GM12878 (cell line): ENCODE measurements around the gene MYO1E. TPM values are rescaled to one million over a fixed set of nuclear protein-coding genes. Genes with fewer than 3 reads are reported as not detected.

Experiments used
- ATAC-seq: fragments of 200-7000 bp; cut with Tn5 transposase; 3 replicates; pipeline ENCODE4 v1.9.1; 2020; ENCODE audit warnings: mild to moderate bottlenecking, moderate library complexity
- BruUV-seq: library from RNA; stranded (reverse); fragments of 400-500 nt; replicated peaks from 2 replicates; lab custom pipeline; 2021; lab: Mats Ljungman, UMichigan
- CTCF ChIA-PET: fragments of 300-600 bp; sonication (Branson Sonifier 250); formaldehyde crosslinking; extraction: SDS; loops from one replicate; lab custom pipeline; 2021; ENCODE audit warnings: inconsistent platforms; lab: Yijun Ruan, JAX
- POLR2A ChIA-PET: fragments of 350-600 bp; formaldehyde crosslinking; extraction: SDS; loops from one replicate; lab custom pipeline; 2021; ENCODE audit warnings: inconsistent platforms; lab: Charles Lee
- RAD21 ChIA-PET: fragments of 300-600 bp; sonication (Branson Sonifier 250); formaldehyde crosslinking; loops from one replicate; lab custom pipeline; 2023; ENCODE audit warnings: antibody characterized with exemption; ENCODE audit not compliant: unreplicated experiment; lab: Charles Lee
- SMC1A ChIA-PET: fragments of 300-600 bp; sonication (Branson Sonifier 250); formaldehyde crosslinking; loops from one replicate; lab custom pipeline; 2023; ENCODE audit not compliant: unreplicated experiment, uncharacterized antibody; lab: Charles Lee
- DNase-seq: peaks from one replicate; pipeline ENCODE4 v3.0.0-alpha.2; 2011; ENCODE audit warnings: low read depth, low spot score
- FAIRE-seq: peaks from 3 replicates; lab custom pipeline; 2011; peaks lifted over from hg19 to GRCh38; lab: Jason Lieb, UNC
- H2AFZ ChIP-seq: 2 replicates; pipeline ENCODE4 v1.6.0; 2011; ENCODE audit warnings: low read depth, low read length, control low read depth; ENCODE audit not compliant: control insufficient read depth
- H3K27ac ChIP-seq: 2 replicates; pipeline ENCODE4 v1.5.1; 2011; ENCODE audit warnings: control low read depth; ENCODE audit not compliant: control insufficient read depth, insufficient read depth
- H3K27me3 ChIP-seq, 2 experiments: replicated peaks in 1 of 2; 2 replicates each; pipeline versions ENCODE4 v1.6.0 to v1.6.1; 2011; ENCODE audit warnings: low read length in 1 of 2; ENCODE audit not compliant: control insufficient read depth in 2 of 2, insufficient read depth in 2 of 2
- H3K36me3 ChIP-seq, 2 experiments: 2 replicates each; pipeline ENCODE4 v1.5.1; 2011; ENCODE audit warnings: low read length in 1 of 2; ENCODE audit not compliant: control insufficient read depth in 2 of 2, insufficient read depth in 2 of 2
- H3K4me1 ChIP-seq: 2 replicates; pipeline ENCODE4 v1.6.1; 2011; ENCODE audit warnings: mild to moderate bottlenecking, low read length, moderate library complexity, mixed read lengths; ENCODE audit not compliant: control insufficient read depth, insufficient read depth
- H3K4me2 ChIP-seq: 2 replicates; pipeline ENCODE4 v1.6.0; 2011; ENCODE audit warnings: control low read depth; ENCODE audit not compliant: control insufficient read depth, insufficient read depth
- H3K4me3 ChIP-seq: fragments of 200-600 bp; sonication (generic); 2 replicates; pipeline ENCODE4 v1.5.1; 2016
- H3K79me2 ChIP-seq: 2 replicates; pipeline ENCODE4 v1.6.0; 2011; ENCODE audit warnings: low read length; ENCODE audit not compliant: control insufficient read depth, insufficient read depth
- H3K9ac ChIP-seq: 2 replicates; pipeline ENCODE4 v1.8.0; 2011; ENCODE audit warnings: low read length, control low read depth, mixed read lengths; ENCODE audit not compliant: control insufficient read depth, insufficient read depth
- H3K9me3 ChIP-seq: replicated peaks from 3 replicates; pipeline ENCODE4 v1.5.1; 2011; ENCODE audit warnings: mild to moderate bottlenecking, low read length; ENCODE audit not compliant: control insufficient read depth, insufficient read depth
- H4K20me1 ChIP-seq: 2 replicates; pipeline ENCODE4 v1.6.0; 2011; ENCODE audit not compliant: control insufficient read depth, insufficient read depth
- ATF7 ChIP-seq: fragments of 450-650 bp; IDR thresholded peaks from 2 replicates; pipeline ENCODE4 v1.6.1; 2016; ENCODE audit warnings: low read depth, mild to moderate bottlenecking
- CBFB ChIP-seq: IDR thresholded peaks from 2 replicates; pipeline ENCODE4 v1.6.1; 2016; ENCODE audit warnings: antibody characterized with exemption, low read depth
- ETV6 ChIP-seq, 2 experiments: fragments of 450-650 bp in 1 of 2; IDR thresholded peaks in 1 of 2; conservative IDR thresholded peaks in 1 of 2; 2 replicates each; pipeline ENCODE4 v1.6.1; 2014; ENCODE audit warnings: antibody characterized with exemption in 1 of 2, borderline replicate concordance in 1 of 2, low read depth in 1 of 2, mild to moderate bottlenecking in 1 of 2, moderate library complexity in 1 of 2
- GATAD2B ChIP-seq: fragments of 450-650 bp; conservative IDR thresholded peaks from 2 replicates; pipeline ENCODE4 v1.6.1; 2017; ENCODE audit warnings: low read depth, mild to moderate bottlenecking, moderate library complexity
- IRF4 ChIP-seq: IDR thresholded peaks from 2 replicates; pipeline ENCODE4 v1.6.1; 2011; ENCODE audit warnings: low read depth, low read length
- MYB ChIP-seq: fragments of 150-350 bp; IDR thresholded peaks from 2 replicates; pipeline ENCODE4 v1.6.1; 2014; ENCODE audit warnings: mild to moderate bottlenecking, low read depth, low read length, borderline replicate concordance
- MYC ChIP-seq: IDR thresholded peaks from 2 replicates; pipeline ENCODE4 v1.6.1; 2011; ENCODE audit warnings: mild to moderate bottlenecking, low read length, moderate library complexity, inconsistent platforms; ENCODE audit not compliant: insufficient read depth, insufficient replicate concordance, insufficient read length, severe bottlenecking
- NFYB ChIP-seq: IDR thresholded peaks from 2 replicates; pipeline ENCODE4 v1.6.1; 2011; ENCODE audit warnings: low read depth, mild to moderate bottlenecking, low read length, improper control_type of control experiment, moderate library complexity; ENCODE audit not compliant: insufficient read depth
- PAX8 ChIP-seq: fragments of 450-650 bp; IDR thresholded peaks from 2 replicates; pipeline ENCODE4 v1.6.1; 2017; ENCODE audit warnings: mild to moderate bottlenecking, moderate library complexity
- SIN3A ChIP-seq: IDR thresholded peaks from 2 replicates; pipeline ENCODE4 v1.6.1; 2012; ENCODE audit warnings: low read depth, low read length, improper control_type of control experiment
- ZNF217 ChIP-seq: fragments of 450-650 bp; IDR thresholded peaks from 2 replicates; pipeline ENCODE4 v1.6.1; 2017; ENCODE audit warnings: antibody characterized with exemption, mild to moderate bottlenecking
- whole genome bisulfite sequencing: methylation state at CpG from one replicate; pipeline ENCODE4 v1.1.6; 2016; ENCODE audit warnings: low lambda C conversion rate; ENCODE audit not compliant: insufficient replicate concordance, insufficient coverage; ENCODE audit errors: missing lambda C conversion rate; 5-methylcytosine and 5-hydroxymethylcytosine counted together
- in situ Hi-C: fragments of 300-500 bp; cut with MboI; formaldehyde crosslinking; loops from 9 replicates; pipeline ENCODE4 v1.14.3; 2018; ENCODE audit warnings: mixed read lengths
- intact Hi-C: fragments of 100-400 bp; cut with micrococcal nuclease; formaldehyde crosslinking; loops from one replicate; pipeline ENCODE4 v1.14.2; 2022; ENCODE audit not compliant: unreplicated experiment
- polyA plus RNA-seq, 11 experiments: library from polyadenylated mRNA; depleted of rRNA in 4 of 11; unstranded in 6 of 11; stranded (reverse) in 5 of 11; fragments of >200 nt; fragmentation: Nextera tagmentation in 4 of 11; fragmentation: Illumina TruSeq in 1 of 11; extraction: Ambion mirVana in 4 of 11; extraction: Trizol in 1 of 11; gene quantifications; 1 replicate in 1 of 11; 2 replicates in 10 of 11; pipeline versions ENCODE4 v1.2.1 to v1.2.3, GENCODE V29; 2011 to 2016; ENCODE audit warnings: inconsistent platforms in 2 of 11, missing spikeins in 2 of 11, low read depth in 1 of 11
- total RNA-seq, 4 experiments: library from RNA; depleted of rRNA in 3 of 4; stranded (reverse); fragments of >200 nt in 3 of 4; fragmentation: Illumina TruSeq in 1 of 4; extraction: Trizol in 1 of 4; gene quantifications; 2 replicates each; pipeline versions ENCODE4 v1.2.1 to v1.2.3, GENCODE V29; 2013 to 2021
- TF ChIP-seq, protein P1 (sequence below): fragments of 450-650 bp; IDR thresholded peaks from 2 replicates; pipeline ENCODE4 v1.6.1; 2016; ENCODE audit warnings: mild to moderate bottlenecking, moderate library complexity, borderline replicate concordance
- TF ChIP-seq, protein P2 (sequence below): fragments of 450-650 bp; IDR thresholded peaks from 2 replicates; pipeline ENCODE4 v1.6.1; 2018; ENCODE audit warnings: borderline replicate concordance, mild to moderate bottlenecking; ENCODE audit not compliant: partially characterized antibody

MYO1E gene
- total and polyA plus RNA-seq, 10 of the 15 experiments (the other 5 are each of a cell fraction or from before 2014, with no cell fraction given): 10.3 to 266 (median 64.9) TPM

DNA sequence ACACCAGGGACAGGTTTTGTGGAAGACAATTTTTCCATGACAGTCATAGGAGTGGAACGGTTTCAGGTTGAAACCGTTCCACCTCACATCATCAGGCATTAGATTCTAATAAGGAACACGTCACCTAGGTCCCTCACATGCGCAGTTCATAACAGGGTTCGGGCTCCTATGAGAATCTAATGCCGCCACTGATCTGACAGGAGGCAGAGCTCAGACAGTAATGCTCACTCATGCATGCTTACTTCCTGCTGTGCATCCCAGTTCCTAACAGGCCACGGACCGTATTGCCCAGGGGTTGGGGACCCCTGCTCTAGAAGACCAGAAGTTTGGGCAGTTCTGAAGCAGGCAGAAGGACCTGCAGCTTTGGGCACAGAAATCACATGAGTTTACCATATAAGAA lies 61.5 kb downstream of the MYO1E start:
- ChIA-PET RAD21 (interaction anchor here (6.2 kb wide), 1 partner anchor 12 kb away, joined by 44 read pairs; no protein-coding TSS in a partner anchor), SMC1A (interaction anchor here (2.3 kb wide), 1 partner anchor 8 kb away, joined by 13 read pairs; no protein-coding TSS in a partner anchor), POLR2A (no interaction called here), CTCF (interaction anchor here (0.6 to 1.1 kb wide), 2 partner anchors 24 to 303 kb away, joined by 3 to 5 read pairs; no protein-coding TSS in a partner anchor)
- intact Hi-C loops (no loop called here), in situ Hi-C loops (no loop called here)
- no peaks in the 10 kb centered on the region for H3K27me3 ChIP-seq
- no peaks in the 10 kb centered on the region for H3K9me3 ChIP-seq
- peaks cover 51% of the 10 kb centered on the region for H3K4me1 ChIP-seq
- H3K27ac ChIP-seq: no peak overlapping the region
- no peak overlapping the region for H2AFZ ChIP-seq
- DNase-seq (no peak), FAIRE-seq (no peak), ATAC-seq (no peak)
- H3K79me2 ChIP-seq: peaks cover 87% of the 10 kb centered on the region
- no peak for TF ChIP-seq IRF4
- TF ChIP-seq, protein P1, sequence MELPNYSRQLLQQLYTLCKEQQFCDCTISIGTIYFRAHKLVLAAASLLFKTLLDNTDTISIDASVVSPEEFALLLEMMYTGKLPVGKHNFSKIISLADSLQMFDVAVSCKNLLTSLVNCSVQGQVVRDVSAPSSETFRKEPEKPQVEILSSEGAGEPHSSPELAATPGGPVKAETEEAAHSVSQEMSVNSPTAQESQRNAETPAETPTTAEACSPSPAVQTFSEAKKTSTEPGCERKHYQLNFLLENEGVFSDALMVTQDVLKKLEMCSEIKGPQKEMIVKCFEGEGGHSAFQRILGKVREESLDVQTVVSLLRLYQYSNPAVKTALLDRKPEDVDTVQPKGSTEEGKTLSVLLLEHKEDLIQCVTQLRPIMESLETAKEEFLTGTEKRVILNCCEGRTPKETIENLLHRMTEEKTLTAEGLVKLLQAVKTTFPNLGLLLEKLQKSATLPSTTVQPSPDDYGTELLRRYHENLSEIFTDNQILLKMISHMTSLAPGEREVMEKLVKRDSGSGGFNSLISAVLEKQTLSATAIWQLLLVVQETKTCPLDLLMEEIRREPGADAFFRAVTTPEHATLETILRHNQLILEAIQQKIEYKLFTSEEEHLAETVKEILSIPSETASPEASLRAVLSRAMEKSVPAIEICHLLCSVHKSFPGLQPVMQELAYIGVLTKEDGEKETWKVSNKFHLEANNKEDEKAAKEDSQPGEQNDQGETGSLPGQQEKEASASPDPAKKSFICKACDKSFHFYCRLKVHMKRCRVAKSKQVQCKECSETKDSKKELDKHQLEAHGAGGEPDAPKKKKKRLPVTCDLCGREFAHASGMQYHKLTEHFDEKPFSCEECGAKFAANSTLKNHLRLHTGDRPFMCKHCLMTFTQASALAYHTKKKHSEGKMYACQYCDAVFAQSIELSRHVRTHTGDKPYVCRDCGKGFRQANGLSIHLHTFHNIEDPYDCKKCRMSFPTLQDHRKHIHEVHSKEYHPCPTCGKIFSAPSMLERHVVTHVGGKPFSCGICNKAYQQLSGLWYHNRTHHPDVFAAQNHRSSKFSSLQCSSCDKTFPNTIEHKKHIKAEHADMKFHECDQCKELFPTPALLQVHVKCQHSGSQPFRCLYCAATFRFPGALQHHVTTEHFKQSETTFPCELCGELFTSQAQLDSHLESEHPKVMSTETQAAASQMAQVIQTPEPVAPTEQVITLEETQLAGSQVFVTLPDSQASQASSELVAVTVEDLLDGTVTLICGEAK: no peak
- no peak for TF ChIP-seq ETV6 (conservative IDR thresholded peaks at IDR 0.05 in 1 of 2, IDR thresholded peaks at IDR 0.05 in 1 of 2; ENCODE audit: borderline replicate concordance in 1 of 2, low read depth in 1 of 2)
- TF ChIP-seq, protein P2, sequence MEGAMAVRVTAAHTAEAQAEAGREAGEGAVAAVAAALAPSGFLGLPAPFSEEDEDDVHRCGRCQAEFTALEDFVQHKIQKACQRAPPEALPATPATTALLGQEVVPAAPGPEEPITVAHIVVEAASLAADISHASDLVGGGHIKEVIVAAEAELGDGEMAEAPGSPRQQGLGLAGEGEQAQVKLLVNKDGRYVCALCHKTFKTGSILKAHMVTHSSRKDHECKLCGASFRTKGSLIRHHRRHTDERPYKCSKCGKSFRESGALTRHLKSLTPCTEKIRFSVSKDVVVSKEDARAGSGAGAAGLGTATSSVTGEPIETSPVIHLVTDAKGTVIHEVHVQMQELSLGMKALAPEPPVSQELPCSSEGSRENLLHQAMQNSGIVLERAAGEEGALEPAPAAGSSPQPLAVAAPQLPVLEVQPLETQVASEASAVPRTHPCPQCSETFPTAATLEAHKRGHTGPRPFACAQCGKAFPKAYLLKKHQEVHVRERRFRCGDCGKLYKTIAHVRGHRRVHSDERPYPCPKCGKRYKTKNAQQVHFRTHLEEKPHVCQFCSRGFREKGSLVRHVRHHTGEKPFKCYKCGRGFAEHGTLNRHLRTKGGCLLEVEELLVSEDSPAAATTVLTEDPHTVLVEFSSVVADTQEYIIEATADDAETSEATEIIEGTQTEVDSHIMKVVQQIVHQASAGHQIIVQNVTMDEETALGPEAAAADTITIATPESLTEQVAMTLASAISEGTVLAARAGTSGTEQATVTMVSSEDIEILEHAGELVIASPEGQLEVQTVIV: no peak
- no peak for TF ChIP-seq PAX8
- no peak for TF ChIP-seq GATAD2B
- no peak for TF ChIP-seq ZNF217
- TF ChIP-seq MYC: no peak
- no peak for TF ChIP-seq NFYB
- no peak for TF ChIP-seq CBFB
- no peak for TF ChIP-seq SIN3A
- TF ChIP-seq MYB: no peak
- TF ChIP-seq ATF7: no peak
- H3K9ac ChIP-seq: no peak overlapping the region
- no peak overlapping the region for H3K4me2 ChIP-seq
- no peak overlapping the region for H3K4me3 ChIP-seq
- no TSS peak for BruUV-seq
- H3K36me3 ChIP-seq: peaks cover 3 to 4% of the 10 kb centered on the region in 2 experiments; a peak in 2 of 4 replicates
- WGBS: 64% methylated on average over 8 of the region's 8 CpGs
- no peaks in the 10 kb centered on the region for H4K20me1 ChIP-seq
